ENCODE data around the gene SFSWAP.

Gene SFSWAP

DNA sequence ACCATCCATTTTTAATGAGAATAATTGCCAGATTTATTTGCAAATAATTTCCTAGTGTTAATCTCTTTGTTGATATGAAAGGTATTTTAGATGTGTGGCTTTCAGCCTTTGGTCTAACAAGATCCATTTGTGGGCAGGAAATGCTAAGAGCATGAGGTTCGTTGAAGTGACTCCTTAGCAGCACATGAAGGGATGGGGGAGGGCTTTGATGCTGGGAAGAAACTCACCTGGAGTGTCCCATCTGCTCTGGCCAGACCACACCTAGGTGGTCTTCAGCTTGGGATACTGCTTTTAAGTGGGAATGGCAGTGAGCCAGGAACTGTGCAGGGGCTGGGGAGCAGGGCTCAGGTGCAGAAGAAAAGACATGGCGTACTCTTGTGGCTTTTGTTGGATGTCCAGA, 13.6 kb downstream of the SFSWAP start:
- TF ChIP-seq, protein P1, sequence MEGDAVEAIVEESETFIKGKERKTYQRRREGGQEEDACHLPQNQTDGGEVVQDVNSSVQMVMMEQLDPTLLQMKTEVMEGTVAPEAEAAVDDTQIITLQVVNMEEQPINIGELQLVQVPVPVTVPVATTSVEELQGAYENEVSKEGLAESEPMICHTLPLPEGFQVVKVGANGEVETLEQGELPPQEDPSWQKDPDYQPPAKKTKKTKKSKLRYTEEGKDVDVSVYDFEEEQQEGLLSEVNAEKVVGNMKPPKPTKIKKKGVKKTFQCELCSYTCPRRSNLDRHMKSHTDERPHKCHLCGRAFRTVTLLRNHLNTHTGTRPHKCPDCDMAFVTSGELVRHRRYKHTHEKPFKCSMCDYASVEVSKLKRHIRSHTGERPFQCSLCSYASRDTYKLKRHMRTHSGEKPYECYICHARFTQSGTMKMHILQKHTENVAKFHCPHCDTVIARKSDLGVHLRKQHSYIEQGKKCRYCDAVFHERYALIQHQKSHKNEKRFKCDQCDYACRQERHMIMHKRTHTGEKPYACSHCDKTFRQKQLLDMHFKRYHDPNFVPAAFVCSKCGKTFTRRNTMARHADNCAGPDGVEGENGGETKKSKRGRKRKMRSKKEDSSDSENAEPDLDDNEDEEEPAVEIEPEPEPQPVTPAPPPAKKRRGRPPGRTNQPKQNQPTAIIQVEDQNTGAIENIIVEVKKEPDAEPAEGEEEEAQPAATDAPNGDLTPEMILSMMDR (IDR thresholded peaks at IDR 0.05; ENCODE audit: low read depth, low read length, missing control alignments), result no peak
- no peak for DNase-seq (ENCODE audit: low read depth)
- H3K4me3 ChIP-seq (ENCODE audit: low read depth, low read length), result no peak overlapping the region

DNA sequence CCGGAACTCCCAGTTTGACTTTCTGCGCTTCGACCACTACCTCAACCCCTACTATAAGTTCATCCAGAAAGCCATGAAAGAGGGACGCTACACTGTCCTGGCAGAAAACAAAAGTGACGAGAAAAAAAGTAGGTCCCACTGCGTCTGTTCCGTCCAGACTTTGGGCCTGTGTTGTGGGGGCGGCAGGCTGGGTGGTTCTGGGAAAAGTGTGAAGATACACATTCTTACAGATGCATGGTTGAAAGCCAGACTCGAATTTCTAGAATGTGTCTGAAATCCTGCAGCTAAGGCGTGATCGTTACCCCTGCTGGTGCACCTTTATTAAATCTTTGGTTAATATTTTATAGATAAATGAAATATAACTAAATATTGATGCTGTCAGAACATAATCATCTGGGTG, 14.6 kb downstream of the SFSWAP start:
- TF ChIP-seq, protein P1 (IDR thresholded peaks at IDR 0.05; ENCODE audit: low read depth, low read length, missing control alignments), result no peak
- no peak overlapping the region for H3K4me3 ChIP-seq (ENCODE audit: low read depth, low read length)
- no peak for DNase-seq (ENCODE audit: low read depth)

DNA sequence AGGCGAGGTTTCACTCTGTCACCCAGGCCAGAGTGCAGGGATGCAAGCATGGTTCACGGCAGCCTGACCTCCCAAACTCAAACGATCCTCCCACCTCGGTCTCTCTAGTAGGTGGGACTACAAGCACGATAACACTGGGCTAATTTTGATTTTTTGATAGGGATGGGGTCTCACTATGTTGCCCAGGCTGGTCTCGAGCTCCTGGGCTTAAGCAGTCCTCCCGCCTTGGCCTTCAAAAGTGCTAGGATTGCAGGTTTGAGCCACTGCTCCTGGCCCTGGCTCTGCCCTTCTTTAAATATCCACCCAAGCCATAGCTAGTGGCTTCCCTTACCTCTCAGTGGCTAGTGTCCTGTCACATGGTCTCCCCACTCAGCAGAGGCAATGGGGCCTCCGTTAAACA, 17.8 kb downstream of the SFSWAP start:
- no peak overlapping the region for H3K4me3 ChIP-seq (ENCODE audit: low read depth, low read length)
- TF ChIP-seq, protein P1 (IDR thresholded peaks at IDR 0.05; ENCODE audit: low read depth, low read length, missing control alignments), result no peak
- no peak for DNase-seq (ENCODE audit: low read depth)

DNA sequence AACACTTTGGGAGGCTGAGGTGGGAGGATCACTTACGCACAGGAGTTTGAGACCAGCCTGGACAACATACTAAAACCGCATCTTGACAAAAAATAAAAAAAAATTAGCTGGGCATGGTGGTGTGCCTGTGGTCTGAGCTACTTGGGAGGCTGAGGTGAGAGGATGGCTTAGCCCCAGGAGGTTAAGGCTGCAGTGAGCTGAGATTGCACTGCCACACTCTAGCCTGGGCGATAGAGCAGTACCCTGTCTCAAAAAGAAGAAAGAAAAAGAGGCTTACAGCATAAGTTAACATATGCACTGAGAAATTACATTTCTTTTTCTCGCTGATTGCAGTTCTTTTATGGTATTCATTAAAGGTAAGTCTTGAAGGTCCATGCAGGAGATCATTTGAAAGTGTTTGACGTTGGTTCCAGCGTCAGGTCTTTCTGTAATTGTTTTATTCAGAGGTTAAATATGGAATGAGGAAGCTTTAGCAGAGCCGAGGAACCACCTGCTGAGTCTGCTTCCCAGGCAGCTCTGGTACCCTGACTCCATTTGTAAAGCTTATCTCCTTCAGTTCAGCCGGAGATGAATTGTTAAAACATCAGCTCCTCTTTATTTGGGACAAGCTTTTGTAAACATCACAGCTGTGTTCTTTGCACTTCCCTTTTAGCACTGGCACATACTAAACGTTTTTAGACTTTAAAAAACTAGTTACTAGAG, 18.5 kb downstream of the SFSWAP start:
- no peak for DNase-seq (ENCODE audit: low read depth)
- TF ChIP-seq, protein P1 (IDR thresholded peaks at IDR 0.05; ENCODE audit: low read depth, low read length, missing control alignments), result no peak

DNA sequence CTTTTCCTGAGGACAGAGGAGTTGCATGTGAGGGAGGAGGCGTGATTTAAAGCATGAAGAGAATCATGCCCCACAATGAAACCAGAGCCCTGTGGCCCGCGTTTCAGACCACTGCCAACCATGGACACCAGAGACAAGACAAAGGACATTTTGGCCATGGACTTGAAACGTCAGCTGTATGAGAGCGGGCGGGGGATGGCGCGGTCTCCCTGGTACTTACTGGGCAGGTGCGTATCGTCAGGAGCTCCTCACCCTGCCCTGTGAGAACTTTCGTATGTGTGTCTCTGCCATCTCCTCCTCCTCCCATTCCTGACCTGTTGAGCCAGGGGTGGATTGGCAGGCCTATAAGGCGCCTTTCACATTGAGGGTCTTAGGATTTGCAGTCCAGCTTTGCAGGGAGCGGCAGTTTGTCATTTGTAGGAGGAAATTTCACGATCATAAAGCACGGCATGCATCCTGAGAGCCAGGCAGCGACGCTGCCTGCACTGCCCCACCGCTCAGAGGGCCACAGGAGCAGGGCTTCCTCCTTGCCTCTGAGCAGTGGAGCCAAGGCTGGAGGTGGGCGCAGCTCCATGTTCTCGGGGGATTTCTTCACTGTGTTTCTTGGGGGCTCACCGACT, 22.2 kb downstream of the SFSWAP start:
- TF ChIP-seq, protein P1 (IDR thresholded peaks at IDR 0.05; ENCODE audit: low read depth, low read length, missing control alignments), result no peak
- no peak for DNase-seq (ENCODE audit: low read depth)

More for the DNA sequence above, 18.5 kb downstream of the SFSWAP start:
- no peak overlapping the region for H3K4me3 ChIP-seq (ENCODE audit: low read depth, low read length)

DNA sequence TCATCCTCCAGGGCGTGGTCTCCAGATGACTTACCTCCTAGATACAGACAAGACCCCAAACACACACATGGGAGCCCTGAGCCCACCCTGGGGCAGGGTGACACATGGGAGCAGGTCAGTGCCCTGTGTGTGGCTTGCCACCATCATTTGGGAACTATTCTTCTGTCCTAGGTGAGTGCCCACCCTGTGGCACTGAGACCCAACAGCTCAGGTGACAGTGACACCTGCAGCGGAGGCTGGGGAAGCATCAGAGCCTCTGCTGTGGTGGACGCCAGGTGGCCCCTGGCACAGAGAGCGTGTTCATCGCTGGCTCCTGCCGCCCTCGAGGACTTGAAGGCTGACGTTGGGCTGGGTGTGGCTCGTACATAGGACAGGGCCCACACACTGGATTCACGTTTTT, 23.0 kb downstream of the SFSWAP start:
- TF ChIP-seq, protein P1 (IDR thresholded peaks at IDR 0.05; ENCODE audit: low read depth, low read length, missing control alignments), result no peak
- no peak for DNase-seq (ENCODE audit: low read depth)
- H3K4me3 ChIP-seq (ENCODE audit: low read depth, low read length), result no peak overlapping the region

More for the DNA sequence above, 22.2 kb downstream of the SFSWAP start:
- H3K4me3 ChIP-seq (ENCODE audit: low read depth, low read length), result no peak overlapping the region

All from GM12864 (cell line).